Skin of body (tissue), 3 donors: ENCODE results near the gene ATP2B1. TPM values are rescaled to one million over a fixed set of nuclear protein-coding genes. Genes with fewer than 3 reads are reported as not detected.
A peak's percentile ranks its signal among the peaks of the same experiment; 100 is the strongest.

ENCODE experiments used
- DNase-seq: peaks from one replicate; lab custom pipeline; 2025; lab: John Stamatoyannopoulos, UW
- small RNA-seq: library from RNA; depleted of rRNA; stranded (forward); fragments of <200 nt; gene quantifications from one replicate; pipeline ENCODE3, GENCODE V24; 2014; ENCODE audit warnings: low replicate concordance
- total RNA-seq: library from RNA; depleted of rRNA; stranded (reverse); fragments of >200 nt; gene quantifications from one replicate; pipeline ENCODE4 v1.2.3, GENCODE V29; 2014

The ATP2B1 gene
- total RNA-seq, 1 donor from 2014 or later = 71.9 TPM

DNA sequence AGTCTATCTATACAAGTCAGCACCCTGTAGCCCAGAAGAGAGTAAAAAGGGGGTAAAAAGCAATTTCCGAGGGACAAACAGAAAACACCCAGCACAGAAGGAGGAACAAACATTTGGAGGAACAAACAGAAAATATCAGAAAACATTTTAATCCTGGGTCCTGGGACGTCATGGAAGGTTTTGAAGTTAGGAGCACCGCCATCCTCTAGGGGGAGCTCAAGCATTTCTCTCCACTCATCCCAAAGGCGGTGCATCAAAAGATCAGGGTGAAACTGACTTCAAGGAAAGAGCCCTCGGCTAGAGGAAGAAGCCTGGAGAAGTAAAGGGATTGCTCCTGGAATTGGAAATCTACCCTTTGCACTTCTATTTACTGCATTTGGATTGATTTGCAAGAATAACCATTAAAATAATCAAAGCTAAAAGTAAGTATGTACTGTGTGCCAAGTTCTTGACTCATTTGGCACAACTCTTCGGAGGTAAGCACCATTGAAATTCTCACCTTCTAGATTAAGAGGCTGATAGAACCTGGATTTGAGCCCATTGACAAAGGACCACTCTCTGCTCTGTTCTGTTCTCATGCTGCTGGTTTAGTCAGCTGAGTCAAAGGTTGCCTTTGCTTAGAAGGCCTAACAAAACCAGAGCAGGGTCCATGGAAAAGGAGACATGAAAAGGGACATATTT lies 165.6 kb downstream of the ATP2B1 start:
- DNase-seq = peak; percentile 68

DNA sequence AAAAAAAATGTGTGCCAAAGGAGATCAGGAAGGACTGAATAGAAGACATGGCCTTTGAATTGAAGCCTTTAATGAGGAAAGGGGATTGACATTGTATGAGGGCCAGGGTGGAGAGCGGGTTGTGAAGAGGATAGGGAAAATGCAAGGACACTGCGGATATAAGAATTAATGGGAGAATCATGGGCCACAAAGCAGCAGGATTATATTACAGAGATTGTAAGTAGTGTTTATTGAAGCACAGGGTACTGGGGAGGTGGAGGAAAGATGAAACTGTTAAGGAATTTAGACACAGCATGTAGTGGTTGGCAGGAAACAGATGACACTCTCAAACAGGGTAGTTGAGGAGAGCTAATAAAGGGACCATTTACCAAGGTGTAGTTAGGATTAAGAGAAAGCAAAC lies 166.4 kb downstream of the ATP2B1 start:
- DNase-seq = no peak

DNA sequence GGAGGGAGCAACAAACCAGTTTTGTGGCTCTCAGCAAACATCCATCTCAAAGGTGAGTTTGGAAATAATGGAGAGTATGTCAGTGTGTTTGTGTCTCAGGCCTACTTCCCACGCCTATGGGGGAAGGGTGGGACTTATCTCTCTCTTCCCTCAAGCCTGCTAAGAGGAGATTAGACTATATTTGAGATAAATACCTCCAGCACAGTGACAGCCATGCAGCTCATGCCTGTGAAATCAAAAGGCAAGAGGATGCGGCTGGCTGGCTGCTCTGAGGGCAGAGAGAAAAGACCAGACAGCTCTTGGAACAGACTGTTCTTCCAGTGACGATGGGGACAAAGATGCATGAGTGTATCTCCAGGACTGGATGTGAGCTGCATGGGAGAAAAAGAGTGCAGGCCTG lies 168.1 kb downstream of the ATP2B1 start:
- no peak for DNase-seq

DNA sequence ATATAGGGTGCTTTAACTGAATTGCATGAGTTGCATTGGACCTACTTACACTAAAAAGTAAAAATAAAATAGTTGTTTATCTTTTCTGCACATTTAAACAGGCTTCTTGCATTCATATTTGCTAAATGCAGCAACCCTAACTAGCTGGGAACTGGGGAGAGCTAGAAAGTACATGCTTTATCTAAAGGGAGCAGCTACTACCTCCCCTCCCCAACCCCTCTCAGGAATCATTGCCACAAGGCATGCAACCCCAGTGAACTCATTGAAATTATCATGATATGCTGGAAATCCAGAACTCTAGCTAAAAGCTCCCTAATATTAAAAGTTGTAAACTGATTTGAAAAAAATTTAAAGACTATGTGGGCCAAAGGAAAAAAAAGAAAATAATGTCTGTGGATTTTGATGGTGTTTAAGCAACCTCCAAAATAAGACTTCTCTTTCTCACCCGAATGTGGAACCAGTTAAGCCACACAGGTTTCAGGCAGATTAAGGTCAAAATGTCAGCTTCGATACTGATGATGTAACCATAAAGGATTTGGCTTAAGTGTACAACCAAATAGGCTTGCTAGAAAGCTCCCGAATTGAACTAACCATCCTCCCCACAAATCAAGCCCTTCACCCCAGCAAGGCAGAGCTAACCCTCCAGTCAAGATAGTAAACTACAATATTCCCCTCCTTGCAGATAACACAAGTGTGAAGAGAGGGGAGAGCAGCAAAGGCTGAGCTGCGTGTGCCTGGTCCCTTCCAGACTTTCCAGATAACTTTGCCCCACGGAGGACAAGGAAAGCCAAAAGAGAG lies 169.0 kb downstream of the ATP2B1 start:
- DNase-seq = no peak

DNA sequence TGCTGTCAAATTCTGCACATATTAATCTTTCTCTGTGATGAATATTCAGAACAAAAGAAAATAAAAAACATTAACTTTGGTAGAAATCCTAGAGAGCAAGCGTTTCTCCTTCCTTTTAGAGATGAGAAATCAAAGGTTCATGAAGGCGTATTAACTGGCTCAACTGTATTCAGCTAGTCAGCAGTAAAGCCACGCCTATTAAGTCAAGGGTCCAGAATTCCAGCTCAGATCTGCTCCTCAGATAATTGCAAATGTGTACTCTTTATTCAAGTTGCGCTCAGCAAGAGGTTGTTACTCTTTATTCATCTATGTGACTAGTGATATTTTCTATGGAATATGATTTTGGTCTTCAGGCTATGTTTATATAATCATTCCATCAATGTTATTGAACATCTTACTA lies 169.7 kb downstream of the ATP2B1 start:
- no peak for DNase-seq

Small RNA genes within 50 kb of the gene (small RNA-seq; reads per million reads assigned to genes)
- not detected for gene AC025034.2
- not detected for gene RNA5SP365
- not detected for gene RNU6-148P

Other genes starting within 250 kb of the ATP2B1 start
- 8.0 TPM for gene GALNT4, start 184.0 kb downstream of the ATP2B1 start, total RNA-seq
- 31.0 TPM for gene POC1B, start 182.8 kb downstream of the ATP2B1 start, total RNA-seq